ENCODE results near the gene OTOG. TPM values are rescaled to one million over a fixed set of nuclear protein-coding genes. Genes with fewer than 3 reads are reported as not detected.

Gene OTOG
- total RNA-seq, 1 donor from 2014 or later: 42.1 TPM

DNA sequence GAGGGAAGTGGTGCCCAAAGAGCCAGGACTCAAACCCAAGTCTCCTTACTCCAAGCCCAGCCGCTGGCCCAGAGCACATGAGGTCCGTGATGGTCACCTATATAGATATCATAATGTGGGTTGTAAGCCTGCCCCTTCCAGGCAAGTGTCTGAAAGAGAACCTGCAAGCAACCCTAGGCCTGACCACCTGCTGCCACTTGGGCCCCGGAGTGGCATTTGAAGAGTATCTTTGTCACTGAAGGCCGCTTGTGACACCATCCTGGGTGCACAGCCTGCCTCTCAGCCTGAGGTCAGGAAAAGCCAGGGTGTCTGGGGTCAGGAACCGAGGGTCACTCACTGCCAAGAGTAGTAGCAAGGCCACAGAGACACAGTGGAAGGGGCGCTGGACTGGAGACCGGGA is 32.4 kb downstream of the OTOG start:
- Mint-ChIP-seq H3K9me3 (no peaks in the 10 kb centered on the region), H3K36me3 (no peaks in the 10 kb centered on the region), H3K4me1 (peaks cover 12% of the 10 kb centered on the region), H3K27ac (no peak overlapping the region), H3K4me3 (no peak overlapping the region), H3K27me3 (ENCODE audit: insufficient read depth, low read depth) (peaks cover 6% of the 10 kb centered on the region)
- TF ChIP-seq EZH2 (IDR thresholded peaks at IDR 0.05) (no peak), EZH2phosphoT487 (IDR thresholded peaks at IDR 0.05) (no peak)
- TF ChIP-seq, protein P1, sequence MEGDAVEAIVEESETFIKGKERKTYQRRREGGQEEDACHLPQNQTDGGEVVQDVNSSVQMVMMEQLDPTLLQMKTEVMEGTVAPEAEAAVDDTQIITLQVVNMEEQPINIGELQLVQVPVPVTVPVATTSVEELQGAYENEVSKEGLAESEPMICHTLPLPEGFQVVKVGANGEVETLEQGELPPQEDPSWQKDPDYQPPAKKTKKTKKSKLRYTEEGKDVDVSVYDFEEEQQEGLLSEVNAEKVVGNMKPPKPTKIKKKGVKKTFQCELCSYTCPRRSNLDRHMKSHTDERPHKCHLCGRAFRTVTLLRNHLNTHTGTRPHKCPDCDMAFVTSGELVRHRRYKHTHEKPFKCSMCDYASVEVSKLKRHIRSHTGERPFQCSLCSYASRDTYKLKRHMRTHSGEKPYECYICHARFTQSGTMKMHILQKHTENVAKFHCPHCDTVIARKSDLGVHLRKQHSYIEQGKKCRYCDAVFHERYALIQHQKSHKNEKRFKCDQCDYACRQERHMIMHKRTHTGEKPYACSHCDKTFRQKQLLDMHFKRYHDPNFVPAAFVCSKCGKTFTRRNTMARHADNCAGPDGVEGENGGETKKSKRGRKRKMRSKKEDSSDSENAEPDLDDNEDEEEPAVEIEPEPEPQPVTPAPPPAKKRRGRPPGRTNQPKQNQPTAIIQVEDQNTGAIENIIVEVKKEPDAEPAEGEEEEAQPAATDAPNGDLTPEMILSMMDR (IDR thresholded peaks at IDR 0.05): no peak
- no peak overlapping the region for H3K4me2 ChIP-seq
- no peak overlapping the region for H3K27ac ChIP-seq
- H3K79me2 ChIP-seq (ENCODE audit: low read depth): no peaks in the 10 kb centered on the region
- no peaks in the 10 kb centered on the region for H3K27me3 ChIP-seq
- H3F3A ChIP-seq (ENCODE audit: low read depth): no peaks in the 10 kb centered on the region
- DNase-seq (ENCODE audit: low spot score): no peak
- no peak overlapping the region for H2AFZ ChIP-seq (replicated peaks)
- H3K4me1 ChIP-seq: no peaks in the 10 kb centered on the region
- no peak overlapping the region for H3K4me3 ChIP-seq
- no peak overlapping the region for H3K9ac ChIP-seq
- no peaks in the 10 kb centered on the region for H3K36me3 ChIP-seq
- H3K9me3 ChIP-seq (ENCODE audit: low read depth): no peaks in the 10 kb centered on the region
- H4K20me1 ChIP-seq (ENCODE audit: low read depth): no peaks in the 10 kb centered on the region

- no peaks in the 10 kb centered on the region for H3K36me3 Mint-ChIP-seq
Measured at GRCh38 chr11:17580271-17580670, 33.2 kb downstream of the OTOG start.

GRCh38 chr11:17581036-17581731 is 34.1 kb downstream of the OTOG start:
- Histone ChIP-seq H3K36me3 (no peaks in the 10 kb centered on the region), H3K79me2 (ENCODE audit: low read depth) (no peaks in the 10 kb centered on the region), H3K27me3 (no peaks in the 10 kb centered on the region), H3K27ac (no peak overlapping the region), H4K20me1 (ENCODE audit: low read depth) (no peaks in the 10 kb centered on the region), H3K9me3 (ENCODE audit: low read depth) (no peaks in the 10 kb centered on the region), H3F3A (ENCODE audit: low read depth) (no peaks in the 10 kb centered on the region), H3K4me3 (no peak overlapping the region), H3K9ac (no peak overlapping the region), H3K4me1 (no peaks in the 10 kb centered on the region), H2AFZ (replicated peaks) (no peak overlapping the region), H3K4me2 (no peak overlapping the region)
- Mint-ChIP-seq H3K27me3 (ENCODE audit: insufficient read depth, low read depth) (peaks cover 8% of the 10 kb centered on the region), H3K36me3 (no peaks in the 10 kb centered on the region), H3K4me1 (peaks cover 3% of the 10 kb centered on the region), H3K4me3 (no peak overlapping the region), H3K9me3 (no peaks in the 10 kb centered on the region), H3K27ac (no peak overlapping the region)
- no peak for DNase-seq (ENCODE audit: low spot score)
- TF ChIP-seq EZH2 (IDR thresholded peaks at IDR 0.05) (no peak), EZH2phosphoT487 (IDR thresholded peaks at IDR 0.05) (no peak)
- TF ChIP-seq, protein P1 (IDR thresholded peaks at IDR 0.05): no peak

More at GRCh38 chr11:17580271-17580670, 33.2 kb downstream of the OTOG start:
- Histone ChIP-seq H3K4me2 (no peak overlapping the region), H3K9ac (no peak overlapping the region), H3F3A (ENCODE audit: low read depth) (no peaks in the 10 kb centered on the region), H3K27me3 (no peaks in the 10 kb centered on the region), H4K20me1 (ENCODE audit: low read depth) (no peaks in the 10 kb centered on the region), H3K79me2 (ENCODE audit: low read depth) (no peaks in the 10 kb centered on the region), H2AFZ (replicated peaks) (no peak overlapping the region), H3K4me3 (no peak overlapping the region), H3K4me1 (no peaks in the 10 kb centered on the region), H3K9me3 (ENCODE audit: low read depth) (no peaks in the 10 kb centered on the region), H3K36me3 (no peaks in the 10 kb centered on the region), H3K27ac (no peak overlapping the region)
- peaks cover 6% of the 10 kb centered on the region for H3K27me3 Mint-ChIP-seq (ENCODE audit: insufficient read depth, low read depth)
- TF ChIP-seq EZH2 (IDR thresholded peaks at IDR 0.05) (no peak), EZH2phosphoT487 (IDR thresholded peaks at IDR 0.05) (no peak)
- TF ChIP-seq, protein P1 (IDR thresholded peaks at IDR 0.05): no peak
- H3K9me3 Mint-ChIP-seq: no peaks in the 10 kb centered on the region
- peaks cover 9% of the 10 kb centered on the region for H3K4me1 Mint-ChIP-seq
- H3K4me3 Mint-ChIP-seq: no peak overlapping the region
- H3K27ac Mint-ChIP-seq: no peak overlapping the region
- no peak for DNase-seq (ENCODE audit: low spot score)

All from neural progenitor cell (in vitro differentiated cells).